ENCODE data around the gene STMN1. TPM values are rescaled to one million over a fixed set of nuclear protein-coding genes. Genes with fewer than 3 reads are reported as not detected.

Gene STMN1
- total RNA-seq, 1 experiment from 2014 or later: 349 TPM

- Histone ChIP-seq H4K20me1 (ENCODE audit: insufficient read depth) (no peaks in the 10 kb centered on the region), H3K4me1 (replicated peaks; ENCODE audit: insufficient read depth) (peaks cover 17% of the 10 kb centered on the region), H3K36me3 (ENCODE audit: low read depth) (no peaks in the 10 kb centered on the region), H3K4me2 (no peak overlapping the region), H2AFZ (no peak overlapping the region), H3K79me2 (ENCODE audit: low read depth) (peaks cover 27% of the 10 kb centered on the region), H3K27me3 (ENCODE audit: insufficient read depth, low read depth) (no peaks in the 10 kb centered on the region), H3F3A (ENCODE audit: insufficient read depth, low read depth) (peaks cover 4% of the 10 kb centered on the region), H3K9me3 (ENCODE audit: insufficient read depth, low read depth) (no peaks in the 10 kb centered on the region), H3K4me3 (no peak overlapping the region), H3K27ac (no peak overlapping the region), H3K9me2 (ENCODE audit: insufficient read depth) (no peaks in the 10 kb centered on the region)
- BruUV-seq (replicated peaks): no TSS peak
- ChIA-PET POLR2A (ENCODE audit: unreplicated experiment) (no interaction called here), CTCF (no interaction called here)
- intact Hi-C loops (cut with micrococcal nuclease; ENCODE audit: unreplicated experiment): no loop called here
- no peak for TF ChIP-seq CTCF (conservative IDR thresholded peaks at IDR 0.05)
- no peak for TF ChIP-seq EZH2 (IDR thresholded peaks at IDR 0.05; ENCODE audit: low read depth)
- DNase-seq: no peak
Measured at GRCh38 chr1:25871086-25871703, 35.0 kb downstream of the STMN1 start.

GRCh38 chr1:25870614-25871013 is 35.6 kb downstream of the STMN1 start:
- peaks cover 27% of the 10 kb centered on the region for H3K79me2 ChIP-seq (ENCODE audit: low read depth)
- H3K27me3 ChIP-seq (ENCODE audit: insufficient read depth, low read depth): no peaks in the 10 kb centered on the region
- intact Hi-C loops (cut with micrococcal nuclease; ENCODE audit: unreplicated experiment): no loop called here
- no peak overlapping the region for H3K4me2 ChIP-seq
- BruUV-seq (replicated peaks): no TSS peak
- no peak overlapping the region for H2AFZ ChIP-seq
- no peaks in the 10 kb centered on the region for H4K20me1 ChIP-seq (ENCODE audit: insufficient read depth)
- H3K36me3 ChIP-seq (ENCODE audit: low read depth): no peaks in the 10 kb centered on the region
- DNase-seq: no peak
- TF ChIP-seq CTCF (conservative IDR thresholded peaks at IDR 0.05): no peak
- TF ChIP-seq EZH2 (IDR thresholded peaks at IDR 0.05; ENCODE audit: low read depth): no peak
- no peak overlapping the region for H3K27ac ChIP-seq
- H3K4me1 ChIP-seq (replicated peaks; ENCODE audit: insufficient read depth): peaks cover 13% of the 10 kb centered on the region
- ChIA-PET POLR2A (ENCODE audit: unreplicated experiment) (no interaction called here), CTCF (no interaction called here)
- H3F3A ChIP-seq (ENCODE audit: insufficient read depth, low read depth): no peaks in the 10 kb centered on the region; the same call in 1 of the 2 replicates
- no peak overlapping the region for H3K4me3 ChIP-seq
- H3K9me3 ChIP-seq (ENCODE audit: insufficient read depth, low read depth): no peaks in the 10 kb centered on the region
- H3K9me2 ChIP-seq (ENCODE audit: insufficient read depth): no peaks in the 10 kb centered on the region

GRCh38 chr1:25869909-25870606 is 36.2 kb downstream of the STMN1 start:
- H3K4me1 ChIP-seq (replicated peaks; ENCODE audit: insufficient read depth): peaks cover 13% of the 10 kb centered on the region
- POLR2A ChIA-PET (ENCODE audit: unreplicated experiment): no interaction called here

More at GRCh38 chr1:25869909-25870606, 36.2 kb downstream of the STMN1 start:
- CTCF ChIA-PET: no interaction called here
- H3K36me3 ChIP-seq (ENCODE audit: low read depth): no peaks in the 10 kb centered on the region
- H3F3A ChIP-seq (ENCODE audit: insufficient read depth, low read depth): no peaks in the 10 kb centered on the region; the same call in 1 of the 2 replicates
- H4K20me1 ChIP-seq (ENCODE audit: insufficient read depth): no peaks in the 10 kb centered on the region
- no TSS peak for BruUV-seq (replicated peaks)
- H3K27me3 ChIP-seq (ENCODE audit: insufficient read depth, low read depth): no peaks in the 10 kb centered on the region
- no peak overlapping the region for H2AFZ ChIP-seq
- peaks cover 27% of the 10 kb centered on the region for H3K79me2 ChIP-seq (ENCODE audit: low read depth)
- no peak overlapping the region for H3K4me2 ChIP-seq
- no peak for DNase-seq
- no peak for TF ChIP-seq EZH2 (IDR thresholded peaks at IDR 0.05; ENCODE audit: low read depth)
- no peak for TF ChIP-seq CTCF (conservative IDR thresholded peaks at IDR 0.05)
- no peaks in the 10 kb centered on the region for H3K9me2 ChIP-seq (ENCODE audit: insufficient read depth)
- no peak overlapping the region for H3K27ac ChIP-seq
- H3K4me3 ChIP-seq: no peak overlapping the region
- H3K9me3 ChIP-seq (ENCODE audit: insufficient read depth, low read depth): no peaks in the 10 kb centered on the region
- intact Hi-C loops (cut with micrococcal nuclease; ENCODE audit: unreplicated experiment): no loop called here
